Muscle of arm (tissue), 12 donors: Measurements from ENCODE around the gene ZNF521. TPM values are rescaled to one million over a fixed set of nuclear protein-coding genes. Genes with fewer than 3 reads are reported as not detected.

Experiments used
- DNase-seq: peaks from one replicate; pipeline ENCODE4 v3.0.0-alpha.2; 2013
- polyA plus RNA-seq, 12 donors: library from polyadenylated mRNA; unstranded; fragments of 120-200 nt; gene quantifications; one replicate each; pipeline ENCODE4 v1.2.1, GENCODE V29; 2013; ENCODE audit not compliant: insufficient read length in 12 of 12

The ZNF521 gene
- polyA plus RNA-seq, 12 donors, result 39.8 to 52.6 (median 45.0) TPM; not detected in 1

- no peak for DNase-seq
Measured at GRCh38 chr18:25097057-25097456, 254.9 kb downstream of the ZNF521 start.

DNA sequence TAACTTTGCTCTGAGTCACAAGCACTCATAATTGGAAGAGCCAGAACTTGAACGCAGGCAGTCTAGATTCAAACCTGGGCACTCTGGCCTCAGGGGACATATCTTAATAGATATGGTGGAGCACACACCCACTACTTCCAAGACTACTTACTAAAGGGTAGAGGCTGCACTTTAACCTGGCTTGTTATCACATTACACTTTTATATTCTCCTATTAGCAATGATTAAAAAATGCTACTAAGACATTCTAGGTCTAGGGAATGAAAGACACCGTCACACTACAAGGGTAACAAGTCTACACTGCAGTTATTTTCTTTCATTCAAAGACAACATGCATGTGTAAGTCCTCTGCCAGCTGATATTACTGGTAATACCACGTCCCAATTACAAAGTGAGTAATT lies 258.8 kb downstream of the ZNF521 start:
- DNase-seq, result no peak

GRCh38 chr18:25089470-25089869 lies 262.5 kb downstream of the ZNF521 start:
- DNase-seq, result no peak

DNA sequence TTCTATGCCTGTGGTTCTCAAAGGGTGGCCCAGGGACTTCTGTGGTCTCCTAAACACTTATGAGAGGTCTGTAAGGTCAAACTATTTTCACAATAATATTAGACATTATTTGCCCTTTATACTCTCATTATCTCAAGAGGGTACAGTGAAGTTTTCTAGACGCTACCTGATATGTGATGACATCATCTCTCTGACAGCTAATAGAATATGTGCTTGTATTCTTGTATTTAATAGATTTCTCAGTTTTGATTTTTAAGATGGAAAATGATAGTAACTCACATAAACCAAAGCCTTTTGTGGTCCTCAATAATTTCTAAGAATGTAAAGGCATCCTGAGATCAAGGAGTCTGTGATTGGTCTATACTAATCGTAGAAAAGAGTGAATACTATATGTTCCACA lies 265.1 kb downstream of the ZNF521 start:
- DNase-seq, result no peak

- no peak for DNase-seq
Measured at GRCh38 chr18:25081001-25081400, 271.0 kb downstream of the ZNF521 start.

GRCh38 chr18:25080211-25080610 lies 271.8 kb downstream of the ZNF521 start:
- no peak for DNase-seq

DNA sequence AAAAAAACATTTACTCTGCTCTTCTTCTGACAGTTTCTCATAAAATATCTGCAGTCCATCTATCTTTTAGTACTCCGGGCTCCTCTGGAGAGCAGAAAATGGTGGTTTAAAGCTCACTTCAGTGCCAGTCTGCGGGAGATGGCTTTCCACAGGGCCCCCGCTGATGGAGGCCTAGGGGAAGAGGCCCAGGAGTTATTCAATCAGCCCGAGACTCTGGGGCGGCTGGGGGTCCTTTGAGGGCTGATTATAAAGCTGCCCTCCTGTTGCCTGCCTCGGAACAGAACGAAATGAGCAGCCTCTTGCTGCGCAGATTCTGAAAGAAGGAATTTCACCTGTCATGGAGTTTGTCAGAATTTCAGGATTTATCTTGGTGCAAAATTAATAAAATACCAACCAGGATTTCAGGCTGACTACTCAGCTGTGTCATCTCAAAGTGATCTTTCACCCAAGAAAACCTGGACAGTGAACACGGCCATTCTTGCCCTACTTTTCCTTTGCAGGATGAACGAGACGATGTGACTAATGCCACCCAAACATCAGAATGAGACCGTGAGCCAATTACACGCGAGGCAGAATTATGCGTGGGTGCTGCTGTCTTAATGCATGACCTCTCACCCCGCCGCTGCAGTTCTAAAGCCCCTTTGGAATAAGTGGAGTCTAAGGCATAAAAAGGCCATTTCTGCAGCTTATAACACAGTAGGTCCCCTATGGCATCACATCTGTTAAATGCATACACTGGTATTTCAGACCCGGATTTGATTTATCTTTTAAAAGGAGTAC lies 273.8 kb downstream of the ZNF521 start:
- DNase-seq, result no peak

DNA sequence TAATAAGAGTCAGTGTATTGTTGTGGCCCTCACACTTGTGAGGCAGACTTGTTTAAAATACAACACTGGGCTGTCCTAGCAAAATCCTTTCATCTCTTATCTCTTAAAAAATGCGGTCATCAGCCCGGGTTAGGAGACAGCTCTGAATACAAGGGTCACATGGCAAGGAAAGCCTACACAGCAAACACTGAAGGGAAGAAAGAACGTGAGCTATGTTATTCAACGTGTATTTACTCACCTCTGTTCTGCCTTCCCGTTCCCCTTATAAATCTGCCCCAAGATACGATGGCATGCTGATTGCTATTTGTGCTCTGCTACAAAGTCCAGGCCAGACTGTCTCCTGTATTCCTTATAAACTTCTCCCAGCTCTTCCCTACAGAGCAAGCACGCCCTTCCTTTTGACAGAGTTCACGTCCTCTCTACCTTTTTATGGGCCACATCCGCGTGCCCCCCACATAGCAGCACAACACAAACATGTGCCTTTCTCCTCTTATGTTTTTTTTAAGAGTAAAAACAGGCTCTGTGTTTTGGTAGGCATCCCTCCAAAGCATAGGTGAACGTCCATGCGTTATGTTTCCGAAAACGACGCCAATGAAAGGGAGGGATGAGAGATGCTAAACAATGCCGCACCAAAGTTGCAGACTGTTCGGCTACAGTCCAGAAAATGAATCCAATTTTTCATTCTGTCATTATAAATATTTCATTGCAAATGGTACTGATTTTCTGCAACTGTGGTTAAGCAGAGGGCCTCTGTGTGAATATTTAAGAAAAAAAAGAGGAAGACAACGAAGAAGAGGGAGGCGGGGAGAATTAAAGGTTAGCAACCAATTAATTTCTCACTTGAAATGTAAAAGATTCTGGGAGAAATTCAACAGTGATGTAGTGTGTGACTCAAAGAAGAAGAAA lies 274.7 kb downstream of the ZNF521 start:
- no peak for DNase-seq

GRCh38 chr18:25075783-25076182 lies 276.2 kb downstream of the ZNF521 start:
- no peak for DNase-seq

- no peak for DNase-seq
Measured at GRCh38 chr18:25075331-25075730, 276.6 kb downstream of the ZNF521 start.

- DNase-seq, result no peak
Measured at GRCh38 chr18:25074925-25075324, 277.0 kb downstream of the ZNF521 start.

DNA sequence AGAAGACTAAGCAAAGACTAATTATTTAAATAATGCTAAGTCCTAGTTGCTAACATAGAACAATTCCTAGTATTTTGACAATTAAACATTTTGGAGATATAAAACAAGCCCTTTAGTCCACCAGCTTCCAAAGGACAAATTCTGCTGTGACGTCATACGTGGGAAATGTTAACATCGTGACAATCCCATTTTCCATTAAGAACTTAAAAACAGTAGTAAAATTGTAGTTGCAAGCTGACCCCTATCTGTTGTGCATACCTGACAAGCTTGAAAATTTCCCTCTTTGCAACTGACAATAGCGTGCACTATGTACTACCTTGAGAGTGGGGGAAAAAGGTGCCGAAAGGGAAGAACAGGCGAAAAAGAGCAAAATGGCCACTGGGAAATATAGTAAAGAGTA lies 279.8 kb downstream of the ZNF521 start:
- no peak for DNase-seq

- peak; percentile 57 for DNase-seq
Measured at GRCh38 chr18:25067275-25068025, 284.5 kb downstream of the ZNF521 start.

GRCh38 chr18:25066516-25066915 lies 285.4 kb downstream of the ZNF521 start:
- no peak for DNase-seq

DNA sequence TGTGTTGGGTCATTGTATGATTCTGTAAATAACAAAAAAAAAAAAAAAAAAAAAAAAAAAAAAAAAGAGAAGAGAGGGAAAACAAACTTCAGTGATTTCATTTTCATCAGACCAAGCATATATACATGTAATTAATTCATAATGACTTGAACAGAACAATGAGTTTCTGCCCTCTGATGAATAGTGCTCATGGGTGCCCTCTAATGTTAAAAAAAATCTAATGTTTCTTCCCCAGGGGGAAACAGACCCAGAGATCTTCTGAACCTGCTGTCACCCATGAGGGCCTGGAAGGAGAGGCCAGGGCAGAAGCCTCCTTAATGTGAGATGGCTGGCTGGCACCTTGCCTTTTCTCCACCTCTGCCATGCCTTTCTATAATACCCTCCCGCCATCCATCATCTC lies 289.2 kb downstream of the ZNF521 start:
- DNase-seq, result no peak

- no peak for DNase-seq
Measured at GRCh38 chr18:25061395-25061794, 290.6 kb downstream of the ZNF521 start.

DNA sequence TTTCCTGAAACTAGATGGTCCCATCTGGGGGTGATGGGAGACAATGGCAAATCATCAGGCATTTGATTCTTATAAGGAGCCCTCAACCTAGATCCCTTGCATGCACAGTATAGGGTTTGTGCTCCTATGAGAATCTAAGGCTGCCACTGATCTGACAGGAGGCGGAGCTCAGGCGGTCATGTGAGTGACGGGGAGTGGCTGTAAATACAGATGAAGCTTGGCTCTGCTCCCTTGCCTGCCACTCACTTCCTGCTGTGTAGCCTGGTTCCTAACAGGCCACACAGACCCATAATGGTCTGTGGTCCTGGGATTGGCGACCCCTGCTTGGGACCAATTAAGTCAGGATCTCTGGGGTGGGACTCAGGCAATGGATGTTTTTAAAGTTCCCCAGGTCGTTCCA lies 293.4 kb downstream of the ZNF521 start:
- no peak for DNase-seq

GRCh38 chr18:25057491-25058050 lies 294.4 kb downstream of the ZNF521 start:
- no peak for DNase-seq

DNA sequence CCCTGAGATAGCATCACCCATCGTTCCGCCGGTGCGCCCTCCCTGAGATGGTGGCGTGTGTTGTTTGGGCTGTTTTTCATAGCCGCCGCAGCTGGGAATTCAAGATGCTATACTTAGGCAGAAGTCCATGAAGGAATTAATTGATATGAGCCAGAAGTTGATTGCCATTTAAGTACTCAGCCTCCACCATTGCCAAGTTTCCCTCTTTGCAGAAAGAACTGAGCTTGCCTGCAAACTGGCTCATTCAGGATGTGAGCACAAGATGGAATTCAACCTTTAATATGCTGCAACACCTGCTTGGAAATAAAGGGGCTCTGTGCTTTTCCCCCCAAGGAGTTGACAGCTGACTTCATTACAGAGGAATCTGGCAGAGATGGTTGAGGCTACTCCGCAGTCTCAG lies 295.5 kb downstream of the ZNF521 start:
- DNase-seq, result no peak

- no peak for DNase-seq
Measured at GRCh38 chr18:25055076-25055475, 296.9 kb downstream of the ZNF521 start.

DNA sequence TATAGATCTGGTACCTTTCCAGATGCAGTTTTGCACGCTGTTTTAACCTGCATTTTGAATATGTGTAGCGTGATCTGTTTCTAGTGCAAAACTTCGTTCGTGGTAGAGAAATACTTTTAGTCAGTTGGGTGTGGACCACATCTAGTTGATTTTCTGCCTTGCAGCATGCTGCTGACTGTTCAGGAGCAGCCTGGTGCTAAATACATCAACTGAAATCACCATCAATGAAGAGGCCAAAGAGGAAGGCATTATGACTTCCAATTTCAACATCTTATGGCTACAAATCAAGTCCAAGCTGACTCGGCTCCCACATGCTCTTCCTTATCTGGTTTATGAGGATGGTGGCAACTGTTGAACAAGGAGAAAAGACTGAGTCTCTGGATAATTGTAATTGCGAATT lies 298.5 kb downstream of the ZNF521 start:
- DNase-seq, result no peak

DNA sequence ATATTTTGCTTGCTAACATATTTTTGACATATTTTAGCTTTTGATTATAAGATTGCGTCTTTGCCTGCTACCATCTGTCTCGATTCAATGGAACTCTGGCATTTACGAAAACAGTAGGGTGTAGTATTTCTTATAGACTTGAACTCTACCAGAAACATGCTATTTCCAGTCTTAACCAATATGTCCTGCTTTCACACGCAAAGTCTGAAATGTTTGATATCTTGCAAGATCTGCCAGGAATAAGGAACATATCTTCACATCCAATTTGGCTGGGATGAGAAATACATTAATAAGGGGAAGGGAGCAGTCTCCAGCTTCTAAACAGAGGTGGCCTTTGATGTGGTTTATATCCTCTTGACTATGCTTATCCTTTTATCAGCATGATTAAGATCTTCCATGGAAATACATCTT lies 299.4 kb downstream of the ZNF521 start:
- no peak for DNase-seq
